ENCODE data around the gene MTTP. TPM values are rescaled to one million over a fixed set of nuclear protein-coding genes. Genes with fewer than 3 reads are reported as not detected.

MTTP gene
- total RNA-seq, 1 donor from 2014 or later = 11.1 TPM

GRCh38 chr4:99665983-99666382 is 91.4 kb downstream of the MTTP start:
- H3K27ac Mint-ChIP-seq (ENCODE audit: unreplicated experiment) = no peak overlapping the region

GRCh38 chr4:99668472-99668871 is 93.8 kb downstream of the MTTP start:
- Mint-ChIP-seq H3K4me3 (no peak overlapping the region), H3K36me3 (ENCODE audit: low read depth) (peaks cover 15% of the 10 kb centered on the region), H3K9me3 (peaks cover 13% of the 10 kb centered on the region), H3K27me3 (ENCODE audit: low read depth) (no peaks in the 10 kb centered on the region), H3K27ac (ENCODE audit: unreplicated experiment) (no peak overlapping the region), H3K4me1 (peaks cover 9% of the 10 kb centered on the region)
- TF ChIP-seq CTCF (conservative IDR thresholded peaks at IDR 0.05) = no peak
- DNase-seq (ENCODE audit: low read depth, low spot score) = no peak

More at GRCh38 chr4:99665983-99666382, 91.4 kb downstream of the MTTP start:
- peaks cover 21% of the 10 kb centered on the region for H3K4me1 Mint-ChIP-seq
- H3K36me3 Mint-ChIP-seq (ENCODE audit: low read depth) = peaks cover 3% of the 10 kb centered on the region
- no peak for DNase-seq (ENCODE audit: low read depth, low spot score)
- H3K27me3 Mint-ChIP-seq (ENCODE audit: low read depth) = no peaks in the 10 kb centered on the region
- peaks cover 2% of the 10 kb centered on the region for H3K9me3 Mint-ChIP-seq
- TF ChIP-seq CTCF (conservative IDR thresholded peaks at IDR 0.05) = no peak
- H3K4me3 Mint-ChIP-seq = no peak overlapping the region

- Mint-ChIP-seq H3K4me1 (peaks cover 9% of the 10 kb centered on the region), H3K36me3 (ENCODE audit: low read depth) (peaks cover 18% of the 10 kb centered on the region), H3K9me3 (peaks cover 13% of the 10 kb centered on the region), H3K27me3 (ENCODE audit: low read depth) (no peaks in the 10 kb centered on the region), H3K27ac (ENCODE audit: unreplicated experiment) (no peak overlapping the region), H3K4me3 (no peak overlapping the region)
- DNase-seq (ENCODE audit: low read depth, low spot score) = no peak
- no peak for TF ChIP-seq CTCF (conservative IDR thresholded peaks at IDR 0.05)
Observed at GRCh38 chr4:99669084-99669483, 94.5 kb downstream of the MTTP start.

- peaks cover 23% of the 10 kb centered on the region for H3K36me3 Mint-ChIP-seq (ENCODE audit: low read depth)
- no peak overlapping the region for H3K4me3 Mint-ChIP-seq
- peaks cover 15% of the 10 kb centered on the region for H3K9me3 Mint-ChIP-seq
- no peak overlapping the region for H3K27ac Mint-ChIP-seq (ENCODE audit: unreplicated experiment)
- peaks cover 5% of the 10 kb centered on the region for H3K4me1 Mint-ChIP-seq
- no peaks in the 10 kb centered on the region for H3K27me3 Mint-ChIP-seq (ENCODE audit: low read depth)
- no peak for TF ChIP-seq CTCF (conservative IDR thresholded peaks at IDR 0.05)
- no peak for DNase-seq (ENCODE audit: low read depth, low spot score)
Observed at GRCh38 chr4:99670409-99671073, 95.9 kb downstream of the MTTP start.

Other genes starting within 250 kb of the MTTP start
- gene ADH1C, start 222.1 kb upstream of the MTTP start, total RNA-seq = not detected in 2 replicates
- gene ADH7, start 139.5 kb upstream of the MTTP start, total RNA-seq = not detected in 2 replicates
- not detected in 2 replicates for gene C4orf17, start 63.8 kb upstream of the MTTP start, total RNA-seq
- gene TRMT10A, start 10.8 kb upstream of the MTTP start, total RNA-seq = 7.8 and 8.0 TPM in 2 replicates
- 0.05 TPM in 2 replicates for gene C4orf54, start 83.0 kb downstream of the MTTP start, total RNA-seq
- not detected in 2 replicates for gene DAPP1, start 242.0 kb downstream of the MTTP start, total RNA-seq

All from neural crest cell (in vitro differentiated cells).